Thyroid gland (tissue), 4 donors: ENCODE results near the gene PCDHGA2.

ENCODE experiments used
- POLR2A ChIP-seq, 2 donors: fragments of 450-650 bp; IDR thresholded peaks; one replicate each; pipeline ENCODE4 v1.6.1; 2017; ENCODE audit warnings: antibody characterized with exemption in 2 of 2, mild to moderate bottlenecking in 2 of 2, moderate library complexity in 1 of 2
- TF ChIP-seq, protein P1 (sequence below), 6 experiments: fragments of 200-600 bp in 3 of 6; fragments of 450-650 bp in 3 of 6; sonication (generic) in 3 of 6; IDR thresholded peaks; one replicate each; pipeline ENCODE4 v1.5.1; 2016 to 2019; ENCODE audit warnings: antibody characterized with exemption in 6 of 6, mild to moderate bottlenecking in 2 of 6, inconsistent platforms in 1 of 6, moderate library complexity in 1 of 6

DNA sequence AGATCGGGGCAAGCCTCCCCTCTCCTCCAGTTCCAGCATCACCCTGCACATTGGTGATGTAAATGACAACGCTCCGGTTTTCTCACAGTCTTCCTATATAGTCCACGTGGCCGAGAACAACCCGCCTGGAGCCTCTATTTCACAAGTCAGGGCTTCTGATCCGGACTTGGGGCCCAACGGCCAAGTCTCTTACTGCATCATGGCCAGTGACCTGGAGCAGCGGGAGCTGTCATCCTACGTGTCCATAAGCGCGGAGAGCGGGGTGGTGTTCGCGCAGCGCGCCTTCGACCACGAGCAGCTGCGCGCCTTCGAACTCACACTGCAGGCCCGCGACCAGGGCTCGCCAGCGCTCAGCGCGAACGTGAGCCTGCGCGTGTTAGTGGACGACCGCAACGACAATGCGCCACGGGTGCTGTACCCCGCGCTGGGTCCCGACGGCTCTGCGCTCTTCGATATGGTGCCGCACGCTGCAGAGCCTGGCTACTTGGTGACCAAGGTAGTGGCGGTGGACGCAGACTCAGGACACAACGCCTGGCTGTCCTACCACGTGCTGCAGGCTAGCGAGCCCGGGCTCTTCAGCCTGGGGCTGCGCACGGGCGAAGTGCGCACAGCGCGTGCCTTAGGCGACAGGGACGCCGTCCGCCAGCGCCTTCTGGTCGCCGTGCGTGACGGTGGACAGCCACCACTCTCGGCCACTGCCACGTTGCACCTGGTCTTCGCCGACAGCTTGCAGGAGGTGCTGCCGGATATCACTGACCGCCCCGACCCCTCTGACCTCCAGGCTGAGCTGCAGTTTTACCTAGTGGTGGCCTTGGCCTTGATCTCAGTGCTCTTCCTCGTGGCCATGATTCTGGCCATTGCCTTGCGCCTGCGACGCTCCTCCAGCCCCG is 50.8 kb downstream of the PCDHGA2 start:
- TF ChIP-seq, protein P1, sequence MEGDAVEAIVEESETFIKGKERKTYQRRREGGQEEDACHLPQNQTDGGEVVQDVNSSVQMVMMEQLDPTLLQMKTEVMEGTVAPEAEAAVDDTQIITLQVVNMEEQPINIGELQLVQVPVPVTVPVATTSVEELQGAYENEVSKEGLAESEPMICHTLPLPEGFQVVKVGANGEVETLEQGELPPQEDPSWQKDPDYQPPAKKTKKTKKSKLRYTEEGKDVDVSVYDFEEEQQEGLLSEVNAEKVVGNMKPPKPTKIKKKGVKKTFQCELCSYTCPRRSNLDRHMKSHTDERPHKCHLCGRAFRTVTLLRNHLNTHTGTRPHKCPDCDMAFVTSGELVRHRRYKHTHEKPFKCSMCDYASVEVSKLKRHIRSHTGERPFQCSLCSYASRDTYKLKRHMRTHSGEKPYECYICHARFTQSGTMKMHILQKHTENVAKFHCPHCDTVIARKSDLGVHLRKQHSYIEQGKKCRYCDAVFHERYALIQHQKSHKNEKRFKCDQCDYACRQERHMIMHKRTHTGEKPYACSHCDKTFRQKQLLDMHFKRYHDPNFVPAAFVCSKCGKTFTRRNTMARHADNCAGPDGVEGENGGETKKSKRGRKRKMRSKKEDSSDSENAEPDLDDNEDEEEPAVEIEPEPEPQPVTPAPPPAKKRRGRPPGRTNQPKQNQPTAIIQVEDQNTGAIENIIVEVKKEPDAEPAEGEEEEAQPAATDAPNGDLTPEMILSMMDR (IDR thresholded peaks at IDR 0.05): no peak
- no peak for TF ChIP-seq POLR2A (IDR thresholded peaks at IDR 0.05)
